Tibial nerve (tissue), 4 donors: ENCODE data around the gene GART. TPM values are rescaled to one million over a fixed set of nuclear protein-coding genes. Genes with fewer than 3 reads are reported as not detected.

ENCODE experiments used
- DNase-seq, 2 donors: peaks; one replicate each; pipeline ENCODE4 v3.0.0-alpha.2; 2019; ENCODE audit warnings: low spot score in 2 of 2
- H3K27ac ChIP-seq, 4 donors: fragments of 200-600 bp; sonication (generic) in 3 of 4; one replicate each; pipeline ENCODE4 v1.5.1; 2017 to 2019; ENCODE audit warnings: mild to moderate bottlenecking in 1 of 4
- H3K27me3 ChIP-seq, 2 donors: fragments of 200-600 bp; sonication (generic) in 1 of 2; one replicate each; pipeline versions ENCODE4 v1.5.1 to v1.6.0; 2017 to 2019
- H3K36me3 ChIP-seq, 3 donors: fragments of 200-600 bp; sonication (generic); one replicate each; pipeline ENCODE4 v1.5.1; 2018 to 2019
- H3K4me1 ChIP-seq, 4 donors: fragments of 200-600 bp; sonication (generic) in 3 of 4; one replicate each; pipeline ENCODE4 v1.5.1; 2017 to 2019
- H3K4me3 ChIP-seq, 4 donors: fragments of 200-600 bp; sonication (generic) in 3 of 4; one replicate each; pipeline ENCODE4 v1.5.1; 2017 to 2019; ENCODE audit warnings: mild to moderate bottlenecking in 1 of 4, moderate library complexity in 1 of 4
- H3K9me3 ChIP-seq, 4 donors: fragments of 200-600 bp; sonication (generic) in 3 of 4; one replicate each; pipeline ENCODE4 v1.5.1; 2017 to 2019
- CTCF ChIP-seq, 5 experiments: fragments of 200-600 bp in 3 of 5; fragments of 450-650 bp in 2 of 5; sonication (generic) in 3 of 5; IDR thresholded peaks; one replicate each; pipeline ENCODE4 v1.5.1; 2016 to 2019; ENCODE audit warnings: antibody characterized with exemption in 5 of 5, mild to moderate bottlenecking in 3 of 5, moderate library complexity in 2 of 5
- EP300 ChIP-seq, 2 donors: sonication (generic); formaldehyde crosslinking; IDR thresholded peaks; one replicate each; pipeline ENCODE4 v1.6.1; 2017; ENCODE audit warnings: antibody characterized with exemption in 2 of 2, mild to moderate bottlenecking in 1 of 2
- POLR2A ChIP-seq, 2 donors: fragments of 450-650 bp; IDR thresholded peaks; one replicate each; pipeline ENCODE4 v1.6.1; 2017; ENCODE audit warnings: antibody characterized with exemption in 2 of 2, mild to moderate bottlenecking in 2 of 2, moderate library complexity in 2 of 2
- WGBS, 2 donors: methylation state at CpG; one replicate each; pipeline ENCODE4 v1.1.5; 2018; 5-methylcytosine and 5-hydroxymethylcytosine counted together
- total RNA-seq, 4 donors: library from RNA; depleted of rRNA; stranded (reverse); fragments of >200 nt; gene quantifications; one replicate each; pipeline ENCODE4 v1.1.0, GENCODE V29; 2016

Gene GART
- total RNA-seq, 4 donors from 2014 or later: 73.5 to 141 (median 106) TPM

- DNase-seq: no peak
- 93 to 94% methylated on average over 5 of the region's 5 CpGs for WGBS, 2 donors
- Histone ChIP-seq H3K27ac (no peak overlapping the region), H3K9me3 (no peaks in the 10 kb centered on the region), H3K4me3 (no peak overlapping the region), H3K27me3 (no peaks in the 10 kb centered on the region), H3K36me3 (peaks cover 0 to 57% (median 0%) of the 10 kb centered on the region in 3 donors), H3K4me1 (no peaks in the 10 kb centered on the region)
- TF ChIP-seq EP300 (IDR thresholded peaks at IDR 0.05): no peak
- no peak for TF ChIP-seq POLR2A (IDR thresholded peaks at IDR 0.05)
- no peak for TF ChIP-seq CTCF (IDR thresholded peaks at IDR 0.05)
Observed at GRCh38 chr21:33461538-33462250, 80.2 kb downstream of the GART start.

- no peaks in the 10 kb centered on the region for H3K27me3 ChIP-seq
- 94% methylated on average over 3 of the region's 3 CpGs for WGBS, 2 donors
- no peak for TF ChIP-seq CTCF (IDR thresholded peaks at IDR 0.05)
- no peak for TF ChIP-seq EP300 (IDR thresholded peaks at IDR 0.05)
- TF ChIP-seq POLR2A (IDR thresholded peaks at IDR 0.05): no peak
- no peaks in the 10 kb centered on the region for H3K4me1 ChIP-seq
- H3K27ac ChIP-seq: no peak overlapping the region
- H3K9me3 ChIP-seq: no peaks in the 10 kb centered on the region
- H3K36me3 ChIP-seq: peaks cover 0 to 78% (median 0%) of the 10 kb centered on the region in 3 donors
- H3K4me3 ChIP-seq: no peak overlapping the region
- no peak for DNase-seq
Observed at GRCh38 chr21:33458861-33459260, 83.1 kb downstream of the GART start.

- no peak for TF ChIP-seq POLR2A (IDR thresholded peaks at IDR 0.05)
- no peak for TF ChIP-seq EP300 (IDR thresholded peaks at IDR 0.05)
- TF ChIP-seq CTCF (IDR thresholded peaks at IDR 0.05): no peak
- no peak overlapping the region for H3K27ac ChIP-seq
- no peaks in the 10 kb centered on the region for H3K27me3 ChIP-seq
- peaks cover 0 to 88% (median 0%) of the 10 kb centered on the region in 3 donors for H3K36me3 ChIP-seq
- no peak for DNase-seq
- 73 to 77% methylated on average over 6 of the region's 6 CpGs for WGBS, 2 donors
- no peak overlapping the region for H3K4me3 ChIP-seq
- no peaks in the 10 kb centered on the region for H3K9me3 ChIP-seq
- no peaks in the 10 kb centered on the region for H3K4me1 ChIP-seq
Observed at GRCh38 chr21:33455686-33456446, 86.1 kb downstream of the GART start.

Other genes starting within 250 kb of the GART start
- gene IFNAR1, start 217.1 kb downstream of the GART start, total RNA-seq: 10 to 100 TPM; 29.4 to 35.8 (median 31.4) TPM
- gene IFNGR2, start 138.7 kb downstream of the GART start, total RNA-seq: 100 to 1,000 TPM; 110 to 153 (median 129) TPM
- gene TMEM50B, start 62.1 kb downstream of the GART start, total RNA-seq: 100 to 1,000 TPM in 3 of 4 donors, 10 to 100 TPM in 1; 77.7 to 155 (median 146) TPM
- 1 to 10 TPM in 3 of 4 donors, under 1 TPM in 1; 0.66 to 3.6 (median 1.7) TPM for gene DNAJC28, start 50.4 kb downstream of the GART start, total RNA-seq
- gene SON, start 921 bp upstream of the GART start, total RNA-seq: 100 to 1,000 TPM; 243 to 283 (median 271) TPM
- gene DONSON, start 46.6 kb upstream of the GART start, total RNA-seq: 10 to 100 TPM; 11.5 to 20.6 (median 18.1) TPM
- 10 to 100 TPM; 48.8 to 94.4 (median 74.8) TPM for gene CRYZL1, start 99.6 kb upstream of the GART start, total RNA-seq
- 100 to 1,000 TPM in 2 of 4 donors, 10 to 100 TPM in 2; 50.4 to 208 (median 96.7) TPM for gene ITSN1, start 100.4 kb upstream of the GART start, total RNA-seq